A673 (cell line): ENCODE results near the gene GABRG3. TPM values are rescaled to one million over a fixed set of nuclear protein-coding genes. Genes with fewer than 3 reads are reported as not detected.

Source experiments
- BruUV-seq: library from RNA; stranded (reverse); fragments of 400-500 nt; replicated peaks from 2 replicates; lab custom pipeline; 2021; lab: Mats Ljungman, UMichigan
- CTCF ChIA-PET: fragments of 300-600 bp; sonication (Branson Sonifier 250); formaldehyde crosslinking; loops from one replicate; lab custom pipeline; 2022; ENCODE audit warnings: antibody characterized with exemption; lab: Charles Lee
- POLR2A ChIA-PET: fragments of 300-600 bp; sonication (Branson Sonifier 250); formaldehyde crosslinking; loops from one replicate; lab custom pipeline; 2022; ENCODE audit warnings: antibody characterized with exemption; ENCODE audit not compliant: low non-redundant PET; lab: Charles Lee
- DNase-seq: peaks from one replicate; pipeline ENCODE4 v3.0.0-alpha.2; 2015; ENCODE audit warnings: low spot score
- H3K27ac ChIP-seq: fragments of 200-600 bp; sonication (generic); 2 replicates; pipeline ENCODE4 v1.5.1; 2016; ENCODE audit warnings: mixed run types, low read depth, mild to moderate bottlenecking, mixed read lengths, antibody characterized with exemption, low read length; ENCODE audit not compliant: poor library complexity, severe bottlenecking
- H3K27me3 ChIP-seq: fragments of 200-600 bp; sonication (generic); replicated peaks from 2 replicates; pipeline ENCODE4 v1.6.1; 2017; ENCODE audit warnings: mixed run types, low read depth, mild to moderate bottlenecking, mixed read lengths, antibody characterized with exemption, low read length; ENCODE audit not compliant: insufficient read depth, poor library complexity
- H3K36me3 ChIP-seq: fragments of 200-600 bp; sonication (generic); 2 replicates; pipeline ENCODE4 v1.6.1; 2016; ENCODE audit warnings: mixed run types, mild to moderate bottlenecking, mixed read lengths, antibody characterized with exemption, low read length; ENCODE audit not compliant: insufficient read depth, poor library complexity, severe bottlenecking
- H3K4me1 ChIP-seq: fragments of 200-600 bp; sonication (generic); 2 replicates; pipeline ENCODE4 v1.6.1; 2017; ENCODE audit warnings: mixed run types, mild to moderate bottlenecking, mixed read lengths, antibody characterized with exemption, low read length; ENCODE audit not compliant: insufficient read depth, poor library complexity, severe bottlenecking
- H3K4me3 ChIP-seq: fragments of 200-600 bp; sonication (generic); 2 replicates; pipeline ENCODE4 v1.5.1; 2016; ENCODE audit warnings: low read depth, mixed run types, mild to moderate bottlenecking, mixed read lengths, low read length; ENCODE audit not compliant: poor library complexity, severe bottlenecking
- H3K9me3 ChIP-seq: fragments of 200-600 bp; sonication (generic); 2 replicates; pipeline ENCODE4 v1.6.1; 2016; ENCODE audit warnings: mixed run types, low read depth, mild to moderate bottlenecking, mixed read lengths, antibody characterized with exemption, low read length; ENCODE audit not compliant: poor library complexity, severe bottlenecking
- CTCF ChIP-seq: fragments of 300-800, 200-600 bp; sonication (generic); conservative IDR thresholded peaks from 2 replicates; pipeline ENCODE4 v1.5.1; 2017; ENCODE audit warnings: low read depth, mild to moderate bottlenecking, antibody characterized with exemption, low read length, moderate library complexity, mixed read lengths
- EZH2 ChIP-seq: fragments of 200-600 bp; sonication (generic); IDR thresholded peaks from 2 replicates; pipeline ENCODE4 v1.6.1; 2017; ENCODE audit warnings: borderline replicate concordance, low read depth, mild to moderate bottlenecking, mixed read lengths, antibody characterized with exemption, low read length; ENCODE audit not compliant: poor library complexity, severe bottlenecking
- intact Hi-C: fragments of 100-400 bp; cut with micrococcal nuclease; formaldehyde crosslinking; loops from one replicate; pipeline ENCODE4 v1.10.0; 2022; ENCODE audit not compliant: unreplicated experiment
- total RNA-seq: library from RNA; stranded (reverse); gene quantifications from 2 replicates; pipeline ENCODE4 v1.2.3, GENCODE V29; 2021

Gene GABRG3
- total RNA-seq, 1 experiment from 2014 or later, result not detected

DNA sequence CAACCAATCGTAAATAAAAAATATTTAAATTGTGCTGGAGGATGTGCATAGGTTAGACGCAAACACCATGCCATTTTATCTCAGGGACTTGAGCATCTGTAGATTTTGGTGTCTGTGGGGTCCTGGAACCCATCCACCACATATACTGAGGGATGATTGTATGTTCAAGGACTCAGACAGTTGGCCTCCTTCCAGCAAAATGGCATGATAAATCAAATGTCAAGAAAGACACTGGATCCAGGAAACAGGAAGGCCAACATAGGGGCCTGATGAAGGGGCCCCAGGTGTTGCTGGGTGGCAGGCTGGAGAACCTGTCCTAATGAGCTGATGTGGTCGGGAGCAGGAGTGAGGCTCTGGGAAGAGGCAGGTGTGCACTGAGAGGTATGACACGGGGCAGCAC lies 289.5 kb downstream of the GABRG3 start:
- ChIA-PET CTCF (no interaction called here), POLR2A (no interaction called here)
- H3K4me3 ChIP-seq, result no peak overlapping the region
- H3K27me3 ChIP-seq, result no peaks in the 10 kb centered on the region
- no TSS peak for BruUV-seq
- no peaks in the 10 kb centered on the region for H3K36me3 ChIP-seq
- intact Hi-C loops, result no loop called here
- no peak for DNase-seq
- no peak overlapping the region for H3K27ac ChIP-seq
- H3K4me1 ChIP-seq, result no peaks in the 10 kb centered on the region
- H3K9me3 ChIP-seq, result peaks cover 36% of the 10 kb centered on the region
- TF ChIP-seq EZH2, result no peak

- BruUV-seq, result no TSS peak
- no peak overlapping the region for H3K27ac ChIP-seq
- H3K9me3 ChIP-seq, result peaks cover 58% of the 10 kb centered on the region
- POLR2A ChIA-PET, result no interaction called here
- no peaks in the 10 kb centered on the region for H3K4me1 ChIP-seq
- CTCF ChIA-PET, result no interaction called here
- DNase-seq, result no peak
- no peaks in the 10 kb centered on the region for H3K36me3 ChIP-seq
- no peaks in the 10 kb centered on the region for H3K27me3 ChIP-seq
- H3K4me3 ChIP-seq, result no peak overlapping the region
- TF ChIP-seq EZH2 (no peak), CTCF (no peak)
- intact Hi-C loops, result no loop called here
Observed at GRCh38 chr15:27268923-27269322, 297.9 kb downstream of the GABRG3 start.

DNA sequence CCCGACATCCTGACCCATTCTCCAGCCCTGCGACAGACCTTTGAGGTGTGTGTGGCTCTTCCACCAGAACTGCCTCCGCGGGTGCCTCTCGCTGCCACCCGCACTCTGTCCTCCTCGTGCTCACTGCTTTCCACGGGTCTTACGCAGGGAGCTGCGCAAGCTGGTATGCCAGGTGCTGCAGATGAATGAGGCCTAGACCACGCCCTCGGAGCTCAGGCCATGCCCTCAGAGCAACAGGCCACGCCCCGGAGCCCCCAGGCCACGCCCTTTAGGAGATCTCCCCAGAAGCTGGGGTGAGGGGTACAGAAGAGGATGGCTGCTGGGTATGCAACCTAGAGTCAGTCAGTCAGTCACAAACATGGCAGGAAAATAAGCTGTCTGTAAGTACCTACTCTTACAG lies 300.3 kb downstream of the GABRG3 start:
- no peaks in the 10 kb centered on the region for H3K36me3 ChIP-seq
- peaks cover 60% of the 10 kb centered on the region for H3K9me3 ChIP-seq
- TF ChIP-seq EZH2, result no peak
- no peak for TF ChIP-seq CTCF
- ChIA-PET CTCF (no interaction called here), POLR2A (no interaction called here)
- no peak for DNase-seq
- no TSS peak for BruUV-seq
- no peaks in the 10 kb centered on the region for H3K27me3 ChIP-seq
- intact Hi-C loops, result no loop called here
- no peak overlapping the region for H3K27ac ChIP-seq
- H3K4me3 ChIP-seq, result no peak overlapping the region
- H3K4me1 ChIP-seq, result no peaks in the 10 kb centered on the region

GRCh38 chr15:27272427-27272826 lies 301.4 kb downstream of the GABRG3 start:
- no peak for DNase-seq
- intact Hi-C loops, result no loop called here
- TF ChIP-seq EZH2, result no peak
- no peak for TF ChIP-seq CTCF
- no TSS peak for BruUV-seq
- Histone ChIP-seq H3K36me3 (no peaks in the 10 kb centered on the region), H3K4me3 (no peak overlapping the region), H3K9me3 (peaks cover 59% of the 10 kb centered on the region), H3K4me1 (no peaks in the 10 kb centered on the region), H3K27ac (no peak overlapping the region), H3K27me3 (no peaks in the 10 kb centered on the region)
- POLR2A ChIA-PET, result no interaction called here
- CTCF ChIA-PET, result no interaction called here
